ENCODE data around the gene NSA2.
"Not testable (repeated sequence)": the region's sequence is repeated elsewhere in the genome, so short reads cannot be mapped to it uniquely, and the experiment has no call there.

Gene NSA2

GRCh38 chr5:74766849-74767578 is at the start of gene NSA2, which contains the start of gene GFM2:
Gene NSA2 (plus strand): TSS chr5:74767249. CDS start chr5:74767361, 112 bp downstream.
Gene GFM2 (minus strand): TSS chr5:74767117. CDS start chr5:74763742, 3,375 bp downstream.
- peak; percentile 77 for DNase-seq

GRCh38 chr5:74717596-74717995 is 49.5 kb upstream of the NSA2 start:
- no peak for DNase-seq

- no peak for DNase-seq
Observed at GRCh38 chr5:74722271-74722670, 44.8 kb upstream of the NSA2 start.

GRCh38 chr5:74725331-74725730 is 41.7 kb upstream of the NSA2 start:
- no peak for DNase-seq

GRCh38 chr5:74736759-74737158 is 30.3 kb upstream of the NSA2 start:
- DNase-seq, result no peak

- DNase-seq, result no peak
Observed at GRCh38 chr5:74738406-74738805, 28.6 kb upstream of the NSA2 start.

GRCh38 chr5:74748742-74749141 is 18.3 kb upstream of the NSA2 start:
- not testable (repeated sequence) for DNase-seq

GRCh38 chr5:74761241-74761640 is 5.8 kb upstream of the NSA2 start:
- DNase-seq, result no peak

GRCh38 chr5:74762599-74762998 is 4.5 kb upstream of the NSA2 start:
- no peak for DNase-seq

- no peak for DNase-seq
Observed at GRCh38 chr5:74763504-74763903, 3.5 kb upstream of the NSA2 start.

- no peak for DNase-seq
Observed at GRCh38 chr5:74765201-74765600, 1.8 kb upstream of the NSA2 start.

- no peak for DNase-seq
Observed at GRCh38 chr5:74765929-74766328, 1.1 kb upstream of the NSA2 start.

- peak; percentile 33 for DNase-seq
Observed at GRCh38 chr5:74766418-74766848, 616 bp upstream of the NSA2 start.

- no peak for DNase-seq
Observed at GRCh38 chr5:74767579-74767913, 497 bp downstream of the NSA2 start.

GRCh38 chr5:74772359-74772758 is 5.3 kb downstream of the NSA2 start:
- DNase-seq, result no peak

GRCh38 chr5:74778609-74779008 is 11.6 kb downstream of the NSA2 start:
- DNase-seq, result no peak

- DNase-seq, result no peak
Observed at GRCh38 chr5:74786851-74787250, 19.8 kb downstream of the NSA2 start.

- DNase-seq, result no peak
Observed at GRCh38 chr5:74787424-74787823, 20.4 kb downstream of the NSA2 start.

- DNase-seq, result not testable (repeated sequence)
Observed at GRCh38 chr5:74791669-74792068, 24.6 kb downstream of the NSA2 start.

GRCh38 chr5:74798977-74799911 is 32.2 kb downstream of the NSA2 start:
- DNase-seq, result no peak

- no peak for DNase-seq
Observed at GRCh38 chr5:74801197-74801596, 34.1 kb downstream of the NSA2 start.

GRCh38 chr5:74801941-74802340 is 34.9 kb downstream of the NSA2 start:
- DNase-seq, result no peak

GRCh38 chr5:74810915-74811314 is 43.9 kb downstream of the NSA2 start:
- no peak for DNase-seq

- DNase-seq, result no peak
Observed at GRCh38 chr5:74816875-74817274, 49.8 kb downstream of the NSA2 start.
